Panc1 (cell line): Measurements from ENCODE around the gene RRP8.

Source experiments
- CTCF ChIP-seq: fragments of 450-650 bp; IDR thresholded peaks from 2 replicates; pipeline ENCODE4 v1.5.1; 2017; ENCODE audit warnings: mild to moderate bottlenecking
- POLR2AphosphoS5 ChIP-seq: IDR thresholded peaks from 2 replicates; pipeline ENCODE4 v1.6.1; 2012; ENCODE audit warnings: mild to moderate bottlenecking, low read depth, low read length, moderate library complexity
- REST ChIP-seq, 2 experiments: IDR thresholded peaks; 2 replicates each; pipeline ENCODE4 v1.6.1; 2011 to 2012; ENCODE audit warnings: low read depth in 2 of 2, control low read depth in 1 of 2, low read length in 1 of 2, mild to moderate bottlenecking in 1 of 2, moderate library complexity in 1 of 2; ENCODE audit not compliant: insufficient read depth in 1 of 2
- TCF7L2 ChIP-seq: IDR thresholded peaks from 2 replicates; pipeline ENCODE4 v1.6.1; 2011; ENCODE audit warnings: mild to moderate bottlenecking, low read depth, low read length, inconsistent platforms

- TF ChIP-seq TCF7L2, result no peak
- no peak for TF ChIP-seq CTCF
- no peak for TF ChIP-seq POLR2AphosphoS5
- no peak for TF ChIP-seq REST (IDR thresholded peaks at IDR 0.05; ENCODE audit: insufficient read depth in 1 of 2, low read depth in 2 of 2, low read length in 1 of 2)
These were observed 18.3 kb upstream of the RRP8 start for GRCh38 chr11:6621711-6622211.
